Esophagus squamous epithelium (tissue), 4 donors: ENCODE results near the gene PLCB1.

Experiments used
- POLR2A ChIP-seq, 4 donors: fragments of 450-650 bp; IDR thresholded peaks; one replicate each; pipeline ENCODE4 v1.6.1; 2017; ENCODE audit warnings: antibody characterized with exemption in 4 of 4, mild to moderate bottlenecking in 4 of 4, moderate library complexity in 3 of 4
- TF ChIP-seq, protein P1 (sequence below), 6 experiments: fragments of 450-650 bp in 4 of 6; fragments of 200-600 bp in 2 of 6; sonication (generic) in 2 of 6; IDR thresholded peaks; one replicate each; pipeline ENCODE4 v1.5.1; 2016 to 2019; ENCODE audit warnings: antibody characterized with exemption in 6 of 6, mild to moderate bottlenecking in 4 of 6, moderate library complexity in 4 of 6

DNA sequence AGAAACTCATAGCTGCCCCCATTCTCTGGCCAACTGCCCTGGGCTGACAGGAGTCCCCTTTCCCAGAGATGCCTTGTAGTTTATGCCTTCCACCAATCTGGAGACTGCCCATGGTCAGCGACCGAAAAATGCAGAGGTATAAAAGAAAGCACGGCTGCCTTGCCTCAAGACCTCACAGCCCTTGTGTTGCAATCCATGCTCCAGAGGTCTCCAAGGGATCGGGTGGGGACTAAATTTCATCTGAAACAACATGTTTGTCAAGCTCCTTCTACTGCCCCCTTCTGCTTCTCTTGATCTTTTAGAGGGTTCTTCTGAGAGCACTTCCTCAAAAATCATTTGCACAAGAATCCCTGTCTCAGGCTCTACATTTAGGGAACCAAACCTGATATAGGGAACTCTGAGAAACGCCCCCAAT is 128.8 kb downstream of the PLCB1 start:
- no peak for TF ChIP-seq POLR2A (IDR thresholded peaks at IDR 0.05)
- TF ChIP-seq, protein P1, sequence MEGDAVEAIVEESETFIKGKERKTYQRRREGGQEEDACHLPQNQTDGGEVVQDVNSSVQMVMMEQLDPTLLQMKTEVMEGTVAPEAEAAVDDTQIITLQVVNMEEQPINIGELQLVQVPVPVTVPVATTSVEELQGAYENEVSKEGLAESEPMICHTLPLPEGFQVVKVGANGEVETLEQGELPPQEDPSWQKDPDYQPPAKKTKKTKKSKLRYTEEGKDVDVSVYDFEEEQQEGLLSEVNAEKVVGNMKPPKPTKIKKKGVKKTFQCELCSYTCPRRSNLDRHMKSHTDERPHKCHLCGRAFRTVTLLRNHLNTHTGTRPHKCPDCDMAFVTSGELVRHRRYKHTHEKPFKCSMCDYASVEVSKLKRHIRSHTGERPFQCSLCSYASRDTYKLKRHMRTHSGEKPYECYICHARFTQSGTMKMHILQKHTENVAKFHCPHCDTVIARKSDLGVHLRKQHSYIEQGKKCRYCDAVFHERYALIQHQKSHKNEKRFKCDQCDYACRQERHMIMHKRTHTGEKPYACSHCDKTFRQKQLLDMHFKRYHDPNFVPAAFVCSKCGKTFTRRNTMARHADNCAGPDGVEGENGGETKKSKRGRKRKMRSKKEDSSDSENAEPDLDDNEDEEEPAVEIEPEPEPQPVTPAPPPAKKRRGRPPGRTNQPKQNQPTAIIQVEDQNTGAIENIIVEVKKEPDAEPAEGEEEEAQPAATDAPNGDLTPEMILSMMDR (IDR thresholded peaks at IDR 0.05): no peak
